Endodermal cell (in vitro differentiated cells): ENCODE measurements around the gene KIZ. TPM values are rescaled to one million over a fixed set of nuclear protein-coding genes. Genes with fewer than 3 reads are reported as not detected.
"Not testable (repeated sequence)": the region's sequence is repeated elsewhere in the genome, so short reads cannot be mapped to it uniquely, and the experiment has no call there.

Experiments used
- DNase-seq: peaks from one replicate; pipeline ENCODE4 v3.0.0-alpha.2; 2017
- H3K27ac ChIP-seq: 2 replicates; pipeline ENCODE4 v1.5.1; 2013; ENCODE audit warnings: mild to moderate bottlenecking, low read depth, low read length, moderate library complexity
- H3K27me3 ChIP-seq: 2 replicates; pipeline ENCODE4 v1.6.1; 2013; ENCODE audit warnings: mild to moderate bottlenecking, low read length, moderate library complexity; ENCODE audit not compliant: insufficient read depth, control insufficient read depth, poor library complexity, severe bottlenecking
- H3K36me3 ChIP-seq: 2 replicates; pipeline ENCODE4 v1.7.0; 2013; ENCODE audit warnings: mild to moderate bottlenecking, low read length, moderate library complexity; ENCODE audit not compliant: control insufficient read depth, insufficient read depth
- H3K4me1 ChIP-seq: one replicate; pipeline ENCODE4 v1.7.0; 2013; ENCODE audit warnings: low read length; ENCODE audit not compliant: control insufficient read depth, insufficient read depth
- H3K4me3 ChIP-seq: 2 replicates; pipeline ENCODE4 v1.5.1; 2013; ENCODE audit warnings: mild to moderate bottlenecking, low read length, moderate library complexity
- H3K9ac ChIP-seq: 2 replicates; pipeline ENCODE4 v1.6.1; 2013; ENCODE audit warnings: mild to moderate bottlenecking, low read length, moderate library complexity; ENCODE audit not compliant: poor library complexity, severe bottlenecking; ENCODE audit errors: extremely low read depth
- H3K9me3 ChIP-seq: 2 replicates; pipeline ENCODE4 v1.6.1; 2013; ENCODE audit warnings: mild to moderate bottlenecking, low read length, moderate library complexity; ENCODE audit not compliant: control insufficient read depth
- H3K27ac Mint-ChIP-seq: 2 replicates; pipeline ENCODE4 v1.8.0; 2020; ENCODE audit warnings: mixed read lengths
- H3K27me3 Mint-ChIP-seq: 2 replicates; pipeline ENCODE4 v1.8.0; 2021; ENCODE audit warnings: mild to moderate bottlenecking, mixed read lengths; ENCODE audit not compliant: insufficient read depth
- H3K36me3 Mint-ChIP-seq: 2 replicates; pipeline ENCODE4 v1.8.0; 2020; ENCODE audit warnings: low read depth, mixed read lengths
- H3K4me1 Mint-ChIP-seq: 2 replicates; pipeline ENCODE4 v1.8.0; 2020; ENCODE audit warnings: mixed read lengths
- H3K4me3 Mint-ChIP-seq: 2 replicates; pipeline ENCODE4 v1.8.0; 2020; ENCODE audit warnings: mild to moderate bottlenecking, moderate library complexity, mixed read lengths
- H3K9me3 Mint-ChIP-seq: 2 replicates; pipeline ENCODE4 v1.8.0; 2020; ENCODE audit warnings: mild to moderate bottlenecking, mixed read lengths
- WGBS, 2 experiments: methylation state at CpG; one replicate each; pipeline versions ENCODE4 v1.1.5 to v1.1.7; 2013; ENCODE audit warnings: missing lambda C conversion rate in 2 of 2, mixed read lengths in 1 of 2; ENCODE audit not compliant: insufficient coverage in 1 of 2, insufficient read length in 1 of 2; 5-methylcytosine and 5-hydroxymethylcytosine counted together
- total RNA-seq, 2 donors: library from RNA; stranded (reverse); fragmentation: NEBNext Ultra II Directional in 1 of 2; extraction: Animal tissue kit (Norgen Biotek cat#: 25700) in 1 of 2; gene quantifications; 2 replicates in 1 of 2; 3 replicates in 1 of 2; pipeline ENCODE4 v1.2.1, GENCODE V29; 2021
- TF ChIP-seq, protein P1 (sequence below): fragments of 200-600 bp; sonication (generic); conservative IDR thresholded peaks from 2 replicates; pipeline ENCODE4 v1.5.0; 2021; ENCODE audit warnings: antibody characterized with exemption, mild to moderate bottlenecking

Gene KIZ
- total RNA-seq, 2 donors from 2014 or later: 50.3 to 50.8 TPM

DNA sequence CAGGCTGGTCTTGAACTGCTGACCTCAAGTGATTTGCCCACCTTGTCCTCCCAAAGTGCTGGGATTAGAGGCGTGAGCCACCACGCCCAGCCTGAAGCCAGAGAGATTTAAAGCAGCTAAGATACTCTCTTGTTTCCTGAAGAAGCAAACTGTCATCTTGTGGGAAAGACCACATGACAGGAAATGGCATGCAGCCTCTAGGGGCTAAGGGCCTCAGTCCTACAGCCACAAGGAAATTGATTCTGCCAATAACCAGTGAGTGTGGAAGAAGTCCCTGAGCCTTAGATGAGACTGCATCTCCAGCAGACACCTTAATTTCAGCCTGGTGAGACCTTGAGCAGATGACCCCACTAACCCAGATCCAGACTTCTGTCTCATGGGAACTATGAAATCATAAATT, 40.9 kb downstream of the KIZ start:
- H3K4me1 ChIP-seq: no peaks in the 10 kb centered on the region
- 81 to 88% methylated on average over 2 of the region's 2 CpGs for WGBS, 2 experiments
- H3K9me3 ChIP-seq: no peaks in the 10 kb centered on the region
- H3K9ac ChIP-seq: no peak overlapping the region
- Mint-ChIP-seq H3K36me3 (peaks cover 59% of the 10 kb centered on the region), H3K27ac (no peak overlapping the region), H3K4me1 (no peaks in the 10 kb centered on the region), H3K27me3 (no peaks in the 10 kb centered on the region), H3K9me3 (peaks cover 14% of the 10 kb centered on the region), H3K4me3 (no peak overlapping the region)
- no peaks in the 10 kb centered on the region for H3K27me3 ChIP-seq
- no peak overlapping the region for H3K27ac ChIP-seq
- no peak for DNase-seq
- TF ChIP-seq, protein P1, sequence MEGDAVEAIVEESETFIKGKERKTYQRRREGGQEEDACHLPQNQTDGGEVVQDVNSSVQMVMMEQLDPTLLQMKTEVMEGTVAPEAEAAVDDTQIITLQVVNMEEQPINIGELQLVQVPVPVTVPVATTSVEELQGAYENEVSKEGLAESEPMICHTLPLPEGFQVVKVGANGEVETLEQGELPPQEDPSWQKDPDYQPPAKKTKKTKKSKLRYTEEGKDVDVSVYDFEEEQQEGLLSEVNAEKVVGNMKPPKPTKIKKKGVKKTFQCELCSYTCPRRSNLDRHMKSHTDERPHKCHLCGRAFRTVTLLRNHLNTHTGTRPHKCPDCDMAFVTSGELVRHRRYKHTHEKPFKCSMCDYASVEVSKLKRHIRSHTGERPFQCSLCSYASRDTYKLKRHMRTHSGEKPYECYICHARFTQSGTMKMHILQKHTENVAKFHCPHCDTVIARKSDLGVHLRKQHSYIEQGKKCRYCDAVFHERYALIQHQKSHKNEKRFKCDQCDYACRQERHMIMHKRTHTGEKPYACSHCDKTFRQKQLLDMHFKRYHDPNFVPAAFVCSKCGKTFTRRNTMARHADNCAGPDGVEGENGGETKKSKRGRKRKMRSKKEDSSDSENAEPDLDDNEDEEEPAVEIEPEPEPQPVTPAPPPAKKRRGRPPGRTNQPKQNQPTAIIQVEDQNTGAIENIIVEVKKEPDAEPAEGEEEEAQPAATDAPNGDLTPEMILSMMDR: no peak
- H3K36me3 ChIP-seq: peaks cover 5% of the 10 kb centered on the region
- no peak overlapping the region for H3K4me3 ChIP-seq

DNA sequence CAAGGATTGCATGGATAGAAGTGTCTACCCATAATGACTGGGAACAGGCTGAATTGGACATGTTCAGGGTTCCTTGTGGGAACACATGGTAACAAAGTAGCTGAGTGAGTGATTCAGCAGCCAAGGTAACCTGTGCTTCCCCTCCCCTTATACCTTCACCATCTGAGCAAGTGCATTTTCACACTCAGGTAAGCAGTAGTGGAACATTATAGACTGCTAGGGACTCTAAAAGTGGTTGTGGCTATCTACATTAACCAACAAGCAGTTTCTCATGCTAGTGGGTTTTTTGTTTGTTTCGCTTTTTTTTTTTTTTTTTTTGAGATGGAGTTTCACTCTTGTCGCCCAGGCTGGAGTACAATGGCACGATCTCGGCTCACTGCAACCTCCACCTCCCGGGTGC, 41.4 kb downstream of the KIZ start:
- H3K36me3 ChIP-seq: no peaks in the 10 kb centered on the region
- peaks cover 14% of the 10 kb centered on the region for H3K9me3 Mint-ChIP-seq
- H3K9me3 ChIP-seq: no peaks in the 10 kb centered on the region
- DNase-seq: no peak
- no peak overlapping the region for H3K4me3 ChIP-seq
- no peak overlapping the region for H3K4me3 Mint-ChIP-seq
- no peaks in the 10 kb centered on the region for H3K27me3 Mint-ChIP-seq
- H3K4me1 ChIP-seq: no peaks in the 10 kb centered on the region
- no peaks in the 10 kb centered on the region for H3K4me1 Mint-ChIP-seq
- H3K27ac ChIP-seq: no peak overlapping the region
- 96% methylated on average over 5 of the region's 5 CpGs; no CpG with 5 or more reads in 1 of the 2 experiments for WGBS, 2 experiments
- H3K36me3 Mint-ChIP-seq: peaks cover 60% of the 10 kb centered on the region
- TF ChIP-seq, protein P1: no peak
- no peak overlapping the region for H3K9ac ChIP-seq
- H3K27me3 ChIP-seq: no peaks in the 10 kb centered on the region
- no peak overlapping the region for H3K27ac Mint-ChIP-seq

DNA sequence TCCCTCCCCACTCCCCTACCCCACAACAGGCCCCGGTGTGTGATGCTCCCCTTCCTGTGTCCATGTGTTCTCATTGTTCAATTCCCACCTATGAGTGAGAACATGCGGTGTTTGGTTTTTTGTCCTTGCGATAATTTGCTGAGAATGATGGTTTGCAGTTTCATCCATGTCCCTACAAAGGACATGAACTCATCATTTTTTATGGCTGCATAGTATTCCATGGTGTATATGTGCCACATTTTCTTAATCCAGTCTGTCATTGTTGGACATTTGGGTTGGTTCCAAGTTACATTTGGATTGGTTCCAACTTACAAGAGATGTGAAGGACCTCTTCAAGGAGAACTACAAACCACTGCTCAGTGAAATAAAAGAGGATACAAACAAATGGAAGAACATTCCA, 42.2 kb downstream of the KIZ start:
- H3K4me1 ChIP-seq, H3K4me1 Mint-ChIP-seq, H3K4me3 Mint-ChIP-seq, H3K27ac Mint-ChIP-seq, H3K4me3 ChIP-seq, H3K9me3 ChIP-seq, H3K9ac ChIP-seq, H3K27me3 ChIP-seq, H3K27me3 Mint-ChIP-seq, H3K27ac ChIP-seq, DNase-seq, H3K36me3 ChIP-seq: not testable (repeated sequence)
- peaks cover 14% of the 10 kb centered on the region for H3K9me3 Mint-ChIP-seq
- no CpG with 5 or more reads among the region's 3 CpGs for WGBS, 2 experiments
- peaks cover 55% of the 10 kb centered on the region for H3K36me3 Mint-ChIP-seq

DNA sequence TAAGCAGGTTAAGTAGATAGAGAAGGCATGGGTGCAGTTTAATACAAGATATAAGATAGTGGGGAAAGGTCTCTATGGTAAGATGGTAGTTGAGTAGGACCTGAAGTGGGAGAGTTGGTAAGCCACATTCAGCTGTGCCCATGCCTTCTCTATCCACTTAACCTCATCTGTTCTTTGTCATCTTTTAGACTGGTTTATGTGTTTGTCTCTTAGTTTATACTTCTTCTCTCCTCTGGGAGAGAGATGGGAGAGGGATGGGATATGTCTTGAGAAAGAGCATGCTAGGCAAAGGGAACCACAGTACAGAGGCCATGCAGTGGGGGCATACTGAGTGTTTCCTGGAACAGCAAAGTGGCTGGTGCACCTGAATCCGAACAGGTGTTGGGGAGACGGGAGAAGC, 46.7 kb downstream of the KIZ start:
- H3K4me1 ChIP-seq: no peaks in the 10 kb centered on the region
- no peak overlapping the region for H3K27ac ChIP-seq
- Mint-ChIP-seq H3K4me1 (peaks cover 15% of the 10 kb centered on the region), H3K36me3 (peaks cover 37% of the 10 kb centered on the region), H3K9me3 (peaks cover 20% of the 10 kb centered on the region), H3K4me3 (no peak overlapping the region), H3K27ac (no peak overlapping the region), H3K27me3 (no peaks in the 10 kb centered on the region)
- TF ChIP-seq, protein P1: no peak
- no peak overlapping the region for H3K9ac ChIP-seq
- no peak for DNase-seq
- 96% methylated on average over 2 of the region's 2 CpGs; no CpG with 5 or more reads in 1 of the 2 experiments for WGBS, 2 experiments
- no peaks in the 10 kb centered on the region for H3K36me3 ChIP-seq
- no peak overlapping the region for H3K4me3 ChIP-seq
- no peaks in the 10 kb centered on the region for H3K27me3 ChIP-seq
- H3K9me3 ChIP-seq: peaks cover 6% of the 10 kb centered on the region
